OCI-LY3 (cell line): ENCODE results near the gene SPATA12.

Experiments used
- EZH2phosphoT487 ChIP-seq: fragments of 200-600 bp; shearing (Covaris generic); IDR thresholded peaks from 2 replicates; pipeline ENCODE4 v1.6.1; 2018; ENCODE audit warnings: antibody characterized with exemption, mixed run types, low read depth
- TF ChIP-seq, protein P1 (sequence below): fragments of 200-600, 300-600 bp; sonication (generic); IDR thresholded peaks from 2 replicates; pipeline ENCODE4 v1.5.1; 2014; ENCODE audit warnings: antibody characterized with exemption, low read length, low read depth

- TF ChIP-seq, protein P1, sequence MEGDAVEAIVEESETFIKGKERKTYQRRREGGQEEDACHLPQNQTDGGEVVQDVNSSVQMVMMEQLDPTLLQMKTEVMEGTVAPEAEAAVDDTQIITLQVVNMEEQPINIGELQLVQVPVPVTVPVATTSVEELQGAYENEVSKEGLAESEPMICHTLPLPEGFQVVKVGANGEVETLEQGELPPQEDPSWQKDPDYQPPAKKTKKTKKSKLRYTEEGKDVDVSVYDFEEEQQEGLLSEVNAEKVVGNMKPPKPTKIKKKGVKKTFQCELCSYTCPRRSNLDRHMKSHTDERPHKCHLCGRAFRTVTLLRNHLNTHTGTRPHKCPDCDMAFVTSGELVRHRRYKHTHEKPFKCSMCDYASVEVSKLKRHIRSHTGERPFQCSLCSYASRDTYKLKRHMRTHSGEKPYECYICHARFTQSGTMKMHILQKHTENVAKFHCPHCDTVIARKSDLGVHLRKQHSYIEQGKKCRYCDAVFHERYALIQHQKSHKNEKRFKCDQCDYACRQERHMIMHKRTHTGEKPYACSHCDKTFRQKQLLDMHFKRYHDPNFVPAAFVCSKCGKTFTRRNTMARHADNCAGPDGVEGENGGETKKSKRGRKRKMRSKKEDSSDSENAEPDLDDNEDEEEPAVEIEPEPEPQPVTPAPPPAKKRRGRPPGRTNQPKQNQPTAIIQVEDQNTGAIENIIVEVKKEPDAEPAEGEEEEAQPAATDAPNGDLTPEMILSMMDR, result no peak
- TF ChIP-seq EZH2phosphoT487, result no peak
Measured at GRCh38 chr3:57036952-57037351, 23.5 kb upstream of the SPATA12 start.
